ENCODE results near the gene THAP4.
A peak's percentile ranks its signal among the peaks of the same experiment; 100 is the strongest.

The THAP4 gene

GRCh38 chr2:241645056-241645914 lies 8.3 kb upstream of the THAP4 start:
- Histone ChIP-seq H3K9ac (ENCODE audit: insufficient read length, low read depth) (no peak overlapping the region), H3K27me3 (ENCODE audit: insufficient read depth, insufficient read length) (no peaks in the 10 kb centered on the region), H3K4me3 (ENCODE audit: insufficient read length, low read depth) (no peak overlapping the region), H3K4me1 (ENCODE audit: insufficient read depth, insufficient read length) (peaks cover 12% of the 10 kb centered on the region), H3K36me3 (ENCODE audit: insufficient read depth, insufficient read length, low read length) (peaks cover 32% of the 10 kb centered on the region), H3K9me3 (ENCODE audit: insufficient read depth, low read length) (no peaks in the 10 kb centered on the region)
- DNase-seq (ENCODE audit: low read depth, low spot score) = no peak
- no peak for TF ChIP-seq YY1 (IDR thresholded peaks at IDR 0.05; ENCODE audit: insufficient read depth, insufficient read length)
- no peak for TF ChIP-seq ZNF274 (IDR thresholded peaks at IDR 0.05; ENCODE audit: low read depth, low read length)
- no peak for TF ChIP-seq SUZ12 (IDR thresholded peaks at IDR 0.05; ENCODE audit: extremely low read depth, insufficient read depth, insufficient read length)

GRCh38 chr2:241641631-241642030 lies 4.7 kb upstream of the THAP4 start:
- no peak for DNase-seq (ENCODE audit: low read depth, low spot score)
- no peak for TF ChIP-seq YY1 (IDR thresholded peaks at IDR 0.05; ENCODE audit: insufficient read depth, insufficient read length)
- no peak for TF ChIP-seq SUZ12 (IDR thresholded peaks at IDR 0.05; ENCODE audit: extremely low read depth, insufficient read depth, insufficient read length)
- TF ChIP-seq ZNF274 (IDR thresholded peaks at IDR 0.05; ENCODE audit: low read depth, low read length) = no peak
- H3K9ac ChIP-seq (ENCODE audit: insufficient read length, low read depth) = no peak overlapping the region
- peaks cover 13% of the 10 kb centered on the region for H3K9me3 ChIP-seq (ENCODE audit: insufficient read depth, low read length)
- peaks cover 45% of the 10 kb centered on the region for H3K36me3 ChIP-seq (ENCODE audit: insufficient read depth, insufficient read length, low read length)
- no peak overlapping the region for H3K4me3 ChIP-seq (ENCODE audit: insufficient read length, low read depth)
- no peaks in the 10 kb centered on the region for H3K27me3 ChIP-seq (ENCODE audit: insufficient read depth, insufficient read length)
- H3K4me1 ChIP-seq (ENCODE audit: insufficient read depth, insufficient read length) = peaks cover 12% of the 10 kb centered on the region

- H3K36me3 ChIP-seq (ENCODE audit: insufficient read depth, insufficient read length, low read length) = peaks cover 38% of the 10 kb centered on the region
- no peaks in the 10 kb centered on the region for H3K27me3 ChIP-seq (ENCODE audit: insufficient read depth, insufficient read length)
- H3K4me1 ChIP-seq (ENCODE audit: insufficient read depth, insufficient read length) = peaks cover 10% of the 10 kb centered on the region
- no peak overlapping the region for H3K9ac ChIP-seq (ENCODE audit: insufficient read length, low read depth)
- DNase-seq (ENCODE audit: low read depth, low spot score) = no peak
- no peak overlapping the region for H3K4me3 ChIP-seq (ENCODE audit: insufficient read length, low read depth)
- peaks cover 13% of the 10 kb centered on the region for H3K9me3 ChIP-seq (ENCODE audit: insufficient read depth, low read length)
- TF ChIP-seq ZNF274 (IDR thresholded peaks at IDR 0.05; ENCODE audit: low read depth, low read length) (no peak), YY1 (IDR thresholded peaks at IDR 0.05; ENCODE audit: insufficient read depth, insufficient read length) (no peak), SUZ12 (IDR thresholded peaks at IDR 0.05; ENCODE audit: extremely low read depth, insufficient read depth, insufficient read length) (no peak)
Observed at GRCh38 chr2:241640165-241640795, 3.3 kb upstream of the THAP4 start.

GRCh38 chr2:241639385-241639784 lies 2.4 kb upstream of the THAP4 start:
- H3K4me3 ChIP-seq (ENCODE audit: insufficient read length, low read depth) = no peak overlapping the region
- peaks cover 13% of the 10 kb centered on the region for H3K9me3 ChIP-seq (ENCODE audit: insufficient read depth, low read length)
- H3K4me1 ChIP-seq (ENCODE audit: insufficient read depth, insufficient read length) = peaks cover 9% of the 10 kb centered on the region
- no peak overlapping the region for H3K9ac ChIP-seq (ENCODE audit: insufficient read length, low read depth)
- H3K27me3 ChIP-seq (ENCODE audit: insufficient read depth, insufficient read length) = no peaks in the 10 kb centered on the region
- TF ChIP-seq ZNF274 (IDR thresholded peaks at IDR 0.05; ENCODE audit: low read depth, low read length) = no peak
- no peak for TF ChIP-seq SUZ12 (IDR thresholded peaks at IDR 0.05; ENCODE audit: extremely low read depth, insufficient read depth, insufficient read length)
- no peak for TF ChIP-seq YY1 (IDR thresholded peaks at IDR 0.05; ENCODE audit: insufficient read depth, insufficient read length)
- DNase-seq (ENCODE audit: low read depth, low spot score) = no peak
- H3K36me3 ChIP-seq (ENCODE audit: insufficient read depth, insufficient read length, low read length) = peaks cover 38% of the 10 kb centered on the region

GRCh38 chr2:241638940-241639339 lies 2.0 kb upstream of the THAP4 start:
- Histone ChIP-seq H3K4me1 (ENCODE audit: insufficient read depth, insufficient read length) (peaks cover 9% of the 10 kb centered on the region), H3K4me3 (ENCODE audit: insufficient read length, low read depth) (no peak overlapping the region), H3K36me3 (ENCODE audit: insufficient read depth, insufficient read length, low read length) (peaks cover 38% of the 10 kb centered on the region), H3K9ac (ENCODE audit: insufficient read length, low read depth) (no peak overlapping the region), H3K9me3 (ENCODE audit: insufficient read depth, low read length) (peaks cover 13% of the 10 kb centered on the region), H3K27me3 (ENCODE audit: insufficient read depth, insufficient read length) (no peaks in the 10 kb centered on the region)
- TF ChIP-seq ZNF274 (IDR thresholded peaks at IDR 0.05; ENCODE audit: low read depth, low read length) (no peak), YY1 (IDR thresholded peaks at IDR 0.05; ENCODE audit: insufficient read depth, insufficient read length) (no peak), SUZ12 (IDR thresholded peaks at IDR 0.05; ENCODE audit: extremely low read depth, insufficient read depth, insufficient read length) (no peak)
- DNase-seq (ENCODE audit: low read depth, low spot score) = no peak

- Histone ChIP-seq H3K27me3 (ENCODE audit: insufficient read depth, insufficient read length) (no peaks in the 10 kb centered on the region), H3K4me1 (ENCODE audit: insufficient read depth, insufficient read length) (peaks cover 9% of the 10 kb centered on the region), H3K36me3 (ENCODE audit: insufficient read depth, insufficient read length, low read length) (peaks cover 42% of the 10 kb centered on the region), H3K9ac (ENCODE audit: insufficient read length, low read depth) (peak overlapping the region; percentile 98), H3K9me3 (ENCODE audit: insufficient read depth, low read length) (peaks cover 13% of the 10 kb centered on the region), H3K4me3 (ENCODE audit: insufficient read length, low read depth) (peak overlapping the region; percentile 93)
- TF ChIP-seq YY1 (IDR thresholded peaks at IDR 0.05; ENCODE audit: insufficient read depth, insufficient read length) (no peak), SUZ12 (IDR thresholded peaks at IDR 0.05; ENCODE audit: extremely low read depth, insufficient read depth, insufficient read length) (no peak), ZNF274 (IDR thresholded peaks at IDR 0.05; ENCODE audit: low read depth, low read length) (no peak)
- no peak for DNase-seq (ENCODE audit: low read depth, low spot score)
Observed at GRCh38 chr2:241637795-241638660, 1.1 kb upstream of the THAP4 start.

Data from NT2/D1 (cell line).